K562 (cell line): Measurements from ENCODE around the gene PPIF. TPM values are rescaled to one million over a fixed set of nuclear protein-coding genes. Genes with fewer than 3 reads are reported as not detected.
A peak's percentile ranks its signal among the peaks of the same experiment; 100 is the strongest.

Experiments
- ARID1B ChIP-seq: fragments of 450-650 bp; IDR thresholded peaks from 2 replicates; pipeline ENCODE4 v1.6.1; 2016; ENCODE audit warnings: antibody characterized with exemption, mild to moderate bottlenecking, inconsistent platforms
- BHLHE40 ChIP-seq: IDR thresholded peaks from 2 replicates; pipeline ENCODE4 v1.6.1; 2011; ENCODE audit warnings: low read length, improper control_type of control experiment
- CREB1 ChIP-seq, 2 experiments: sonication (generic) in 1 of 2; formaldehyde crosslinking in 1 of 2; IDR thresholded peaks; 2 replicates each; pipeline versions ENCODE4 v1.6.1 to v1.8.0; 2012 to 2022; ENCODE audit warnings: inconsistent platforms in 1 of 2, mild to moderate bottlenecking in 1 of 2, missing genetic modification reagents in 1 of 2, moderate library complexity in 1 of 2
- DEAF1 ChIP-seq: fragments of 450-650 bp; formaldehyde crosslinking; IDR thresholded peaks from 2 replicates; pipeline ENCODE4 v1.4.0; 2020; ENCODE audit warnings: mild to moderate bottlenecking, moderate library complexity
- ELF1 ChIP-seq: fragments of 200-800 bp; sonication (Bioruptor generic); IDR thresholded peaks from 2 replicates; pipeline ENCODE4 v1.6.1; 2016; ENCODE audit warnings: missing genetic modification characterization, missing compliant biosample characterization
- ELF2 ChIP-seq: fragments of 250-450 bp; sonication (Bioruptor Pico); IDR thresholded peaks from 2 replicates; pipeline ENCODE4 v1.5.0; 2021; ENCODE audit warnings: mild to moderate bottlenecking
- ETS2 ChIP-seq: IDR thresholded peaks from 2 replicates; pipeline ENCODE4 v1.6.1; 2016; ENCODE audit warnings: borderline replicate concordance, missing genetic modification characterization, mild to moderate bottlenecking, moderate library complexity, missing compliant biosample characterization; ENCODE audit not compliant: poor library complexity, severe bottlenecking
- GABPB1 ChIP-seq: sonication (generic); formaldehyde crosslinking; IDR thresholded peaks from 2 replicates; pipeline ENCODE4 v1.8.0; 2022; ENCODE audit warnings: mild to moderate bottlenecking, missing genetic modification reagents
- HMG20A ChIP-seq: fragments of 450-650 bp; formaldehyde crosslinking; conservative IDR thresholded peaks from 2 replicates; pipeline ENCODE4 v1.4.0; 2020; ENCODE audit warnings: mild to moderate bottlenecking, mixed read lengths
- KDM5B ChIP-seq: fragments of 200-600 bp; sonication (generic); IDR thresholded peaks from 2 replicates; pipeline ENCODE4 v1.6.1; 2012; ENCODE audit warnings: low read depth, mild to moderate bottlenecking, moderate library complexity, low read length, control low read depth, inconsistent platforms; ENCODE audit not compliant: insufficient replicate concordance
- NR2F6 ChIP-seq: fragments of 450-650 bp; formaldehyde crosslinking; IDR thresholded peaks from 2 replicates; pipeline ENCODE4 v1.4.0; 2020; ENCODE audit warnings: mild to moderate bottlenecking
- PHF8 ChIP-seq: fragments of 200-600 bp; sonication (generic); IDR thresholded peaks from 2 replicates; pipeline ENCODE4 v1.6.1; 2012; ENCODE audit warnings: mixed run types, mild to moderate bottlenecking, inconsistent platforms, low read length, moderate library complexity, borderline replicate concordance
- POLR2G ChIP-seq: fragments of 200-400 bp; formaldehyde crosslinking; IDR thresholded peaks from 2 replicates; pipeline ENCODE4 v1.6.1; 2017; ENCODE audit warnings: low read depth, mild to moderate bottlenecking, antibody characterized with exemption, low read length, moderate library complexity
- SP2 ChIP-seq: IDR thresholded peaks from 2 replicates; pipeline ENCODE4 v1.6.1; 2011; ENCODE audit warnings: mild to moderate bottlenecking, low read depth, low read length, moderate library complexity; ENCODE audit not compliant: poor library complexity, severe bottlenecking; ENCODE audit errors: extremely low read depth
- SUPT5H ChIP-seq: fragments of 450-650 bp; IDR thresholded peaks from 2 replicates; pipeline ENCODE4 v1.6.1; 2016
- TRIM24 ChIP-seq, 2 experiments: fragments of 450-650 bp; IDR thresholded peaks; 2 replicates each; pipeline ENCODE4 v1.6.1; 2016
- XRCC3 ChIP-seq: fragments of 450-650 bp; IDR thresholded peaks from 2 replicates; pipeline ENCODE4 v1.6.1; 2017; ENCODE audit warnings: mild to moderate bottlenecking, moderate library complexity
- ZFX ChIP-seq: sonication (generic); formaldehyde crosslinking; IDR thresholded peaks from 2 replicates; pipeline ENCODE4 v1.8.0; 2022; ENCODE audit warnings: mild to moderate bottlenecking, missing genetic modification reagents, moderate library complexity
- ZNF311 ChIP-seq: fragments of 250-450 bp; sonication (Bioruptor Pico); IDR thresholded peaks from 2 replicates; pipeline ENCODE4 v1.4.0; 2020; ENCODE audit warnings: mild to moderate bottlenecking, moderate library complexity
- polyA plus RNA-seq, 8 experiments: library from polyadenylated mRNA; depleted of rRNA in 4 of 8; stranded (reverse) in 5 of 8; unstranded in 3 of 8; fragments of >200 nt; fragmentation: Nextera tagmentation in 2 of 8; fragmentation: Illumina TruSeq in 1 of 8; extraction: Ambion mirVana in 2 of 8; extraction: Trizol in 1 of 8; gene quantifications; 2 replicates each; pipeline versions ENCODE4 v1.2.1 to v1.2.3, GENCODE V29; 2011 to 2014; ENCODE audit warnings: inconsistent platforms in 1 of 8, missing spikeins in 1 of 8
- total RNA-seq, 7 experiments: library from RNA; depleted of rRNA in 6 of 7; stranded (reverse); fragments of >200 nt in 6 of 7; fragmentation: Illumina TruSeq in 2 of 7; extraction: Trizol in 2 of 7; gene quantifications; 2 replicates each; pipeline versions ENCODE4 v1.2.1 to v1.2.3, GENCODE V29; 2011 to 2021; ENCODE audit warnings: low replicate concordance in 1 of 7

PPIF gene
- total and polyA plus RNA-seq, 9 of the 15 experiments (the other 6 are each of a cell fraction or from before 2014, with no cell fraction given), result 40.9 to 287 (median 117) TPM

GRCh38 chr10:79390551-79391229 lies 43.4 kb downstream of the PPIF start (continued):
- TF ChIP-seq BHLHE40 (0 out of 2 replicates have a peak, but pooled peaks have one; percentile 4), ELF1 (tag) (peak; percentile 71), ELF2 (peak; percentile 50; the same call in 1 of the 2 replicates), GABPB1 (CRISPR knock-in tag) (peak; percentile 74), NR2F6 (CRISPR knock-in tag) (no peak), HMG20A (no peak), ETS2 (tag) (no peak), POLR2G (peak; percentile 81), ZFX (CRISPR knock-in tag) (peak; percentile 80), XRCC3 (no peak), ARID1B (peak; percentile 40), SP2 (peak; percentile 34), KDM5B (peak; percentile 77), SUPT5H (peak; percentile 53), DEAF1 (CRISPR knock-in tag) (peak; percentile 37; the same call in 1 of the 2 replicates), ZNF311 (CRISPR knock-in tag) (0 out of 2 replicates have a peak, but pooled peaks have one; percentile 32), PHF8 (peak; percentile 74; the same call in 1 of the 2 replicates), TRIM24 (IDR thresholded peaks at IDR 0.05) (0 out of 4 replicates have a peak, but pooled peaks of 1 of the 2 experiments have one; percentile 10), CREB1 (IDR thresholded peaks at IDR 0.05) (no peak), CREB1 (CRISPR knock-in tag; IDR thresholded peaks at IDR 0.05) (peak; percentile 33; the same call in 1 of the 2 replicates)
